HUDEP-2 (cell line): ENCODE results near the gene BIRC5.

Source experiments
- DNase-seq, 76 experiments: peaks; one replicate each; lab custom pipeline; 2025; ENCODE audit not compliant: unreplicated experiment in 76 of 76; lab: John Stamatoyannopoulos, UW

Gene BIRC5

GRCh38 chr17:78269955-78270381 is 55.9 kb downstream of the BIRC5 start:
- no peak for DNase-seq

- DNase-seq: peak in 1 of 76 experiments; percentile 11
Observed at GRCh38 chr17:78271419-78272170, 57.5 kb downstream of the BIRC5 start.

- DNase-seq: peak in 12 of 76 experiments; percentile 4 to 36 (median 14)
Observed at GRCh38 chr17:78272181-78272913, 58.3 kb downstream of the BIRC5 start.

- no peak for DNase-seq
Observed at GRCh38 chr17:78272914-78273258, 58.8 kb downstream of the BIRC5 start.

- DNase-seq: no peak
Observed at GRCh38 chr17:78273813-78274212, 59.8 kb downstream of the BIRC5 start.
